GM19452 (cell line): ENCODE data around the gene MAP1LC3B2.

ENCODE experiments used
- ATAC-seq: cut with Tn5 transposase; IDR thresholded peaks from one replicate; pipeline ENCODE4 v1.9.1; 2021; ENCODE audit not compliant: unreplicated experiment

The MAP1LC3B2 gene

DNA sequence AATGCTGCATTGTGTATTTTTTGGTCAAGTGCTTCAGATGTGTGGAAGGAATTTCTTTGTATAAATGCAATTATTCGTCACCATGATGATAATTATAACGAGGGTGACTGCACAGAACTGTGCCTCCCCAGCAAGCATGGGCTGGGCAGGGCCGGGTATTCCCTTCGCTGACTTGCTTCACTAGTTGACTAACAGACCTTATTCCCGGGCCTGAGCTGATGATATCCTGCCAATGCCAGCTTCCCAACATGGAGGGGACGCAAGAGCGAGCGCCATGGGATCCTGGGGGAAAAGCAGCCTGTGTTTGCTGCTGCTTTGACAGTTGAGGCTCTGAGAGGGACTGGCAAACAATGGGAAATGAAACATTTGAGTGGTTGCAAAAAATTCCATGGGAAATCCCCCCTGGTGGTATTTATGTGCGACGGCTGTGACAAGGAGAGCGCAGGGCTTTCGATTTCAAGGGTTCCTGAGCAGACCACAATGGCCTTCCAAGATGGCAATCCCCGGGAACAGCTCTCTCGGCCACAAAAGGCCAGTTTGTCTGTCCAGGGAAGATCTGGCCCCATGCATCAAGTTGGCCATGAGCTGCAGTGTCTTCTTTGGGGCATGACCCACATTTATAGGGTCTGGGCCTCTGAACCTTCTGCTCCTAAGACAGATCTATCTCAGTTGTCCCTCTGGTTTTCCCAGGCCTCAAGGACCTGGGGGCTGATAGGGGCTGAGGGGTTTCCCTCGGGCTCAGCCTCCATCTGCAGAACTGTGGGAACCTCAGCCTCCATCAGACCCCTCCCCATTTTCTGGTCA is 21.9 kb upstream of the MAP1LC3B2 start:
- peak; percentile 20 for ATAC-seq

DNA sequence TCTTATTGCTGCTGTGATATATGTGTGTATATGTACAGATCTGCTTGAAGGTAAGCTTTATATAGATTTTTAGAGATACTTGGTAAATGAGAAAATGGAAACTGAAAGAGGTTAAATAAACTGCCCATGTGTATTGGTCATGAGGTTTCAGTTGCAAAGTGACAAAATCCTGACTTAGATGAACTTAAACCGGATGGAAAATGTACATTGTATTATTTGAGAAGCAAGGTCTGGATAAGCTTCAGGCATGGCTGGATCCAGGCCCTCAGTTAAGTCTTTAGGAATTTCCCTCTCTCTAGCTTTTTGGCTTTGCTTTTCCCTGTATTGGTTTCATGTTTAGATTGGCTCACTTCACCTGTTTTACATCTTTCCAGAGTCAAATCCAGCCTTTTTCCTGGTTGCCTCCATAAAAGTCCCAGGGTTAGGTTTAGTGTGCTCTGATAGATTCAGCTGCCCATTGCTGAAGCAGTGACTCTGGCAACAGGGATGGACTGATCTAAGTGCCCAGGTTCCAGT is 21.0 kb upstream of the MAP1LC3B2 start:
- peak; percentile 64 for ATAC-seq

DNA sequence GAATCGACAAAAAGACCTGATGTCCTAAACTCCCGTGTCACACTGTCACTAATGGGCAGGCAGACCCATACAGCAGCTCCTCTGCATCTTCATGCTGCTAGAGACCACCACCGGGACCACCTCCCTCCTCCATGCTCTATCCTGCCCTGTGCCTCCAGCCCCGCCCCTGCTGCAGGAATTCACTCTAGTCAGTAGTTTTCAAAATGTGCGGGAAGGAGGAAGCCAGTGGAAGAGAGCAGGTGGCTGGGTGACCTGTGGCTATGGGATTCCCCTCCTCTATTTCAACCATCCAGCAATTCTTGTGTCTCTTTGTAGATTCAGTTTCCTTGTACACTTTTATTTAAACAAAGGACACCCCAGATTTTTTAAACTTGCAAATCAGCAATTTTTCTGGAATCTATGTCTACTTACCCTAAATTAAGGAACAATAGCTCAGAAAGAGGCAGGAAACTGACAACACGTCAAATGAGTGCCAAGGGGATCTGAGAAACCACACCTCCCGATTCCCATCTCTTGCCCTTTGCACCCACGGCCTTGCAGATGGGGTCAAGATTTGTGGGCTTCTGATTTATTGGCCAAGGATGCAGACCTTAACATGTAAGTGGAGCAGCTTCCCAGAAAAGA is 20.4 kb upstream of the MAP1LC3B2 start:
- ATAC-seq: no peak

DNA sequence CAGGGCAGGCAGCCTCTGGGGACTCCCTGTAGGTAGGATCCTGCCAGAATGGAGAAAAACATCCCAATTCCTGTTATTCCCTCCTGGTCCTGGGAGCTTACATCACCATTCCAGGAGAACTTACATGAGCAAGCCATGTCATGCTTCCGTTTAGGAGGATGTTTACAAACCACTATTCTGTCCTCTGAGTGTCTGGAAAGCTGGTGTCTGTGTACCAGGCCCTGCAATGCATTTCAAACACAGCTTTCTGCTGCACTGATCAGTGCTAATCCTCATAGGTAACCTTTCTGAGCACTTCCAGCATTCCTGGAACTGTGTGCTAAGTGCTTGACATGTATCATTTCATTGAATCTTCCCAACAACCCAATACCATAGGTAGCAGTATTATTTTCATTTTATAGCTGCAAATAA is 19.8 kb upstream of the MAP1LC3B2 start:
- no peak for ATAC-seq

GRCh38 chr12:116539905-116540482 is 19.2 kb upstream of the MAP1LC3B2 start:
- ATAC-seq: no peak

DNA sequence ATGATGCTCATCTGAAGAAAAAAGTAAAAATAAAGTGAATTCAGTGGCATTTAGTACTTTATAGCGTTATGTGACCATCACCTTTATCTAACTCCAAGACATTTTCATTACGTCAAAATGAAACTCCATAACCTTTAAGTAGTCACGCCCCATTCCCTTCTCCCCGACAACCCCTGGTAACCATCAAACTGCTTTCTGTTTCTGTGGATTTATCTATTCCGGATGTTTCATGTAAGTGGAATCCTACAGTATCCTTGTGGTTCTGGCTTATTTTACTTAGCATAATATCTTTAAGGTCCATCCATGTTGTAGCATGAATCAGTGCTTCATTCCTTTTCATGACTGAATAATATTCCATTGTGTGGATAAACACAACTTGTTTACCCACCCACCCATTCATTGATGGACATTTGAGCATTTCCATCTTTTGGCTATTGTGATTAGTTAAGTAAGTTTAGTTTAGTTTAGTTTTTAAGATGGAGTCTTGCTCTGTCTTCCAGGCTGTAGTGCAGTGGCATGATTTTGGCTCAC is 18.5 kb upstream of the MAP1LC3B2 start:
- ATAC-seq: no peak

DNA sequence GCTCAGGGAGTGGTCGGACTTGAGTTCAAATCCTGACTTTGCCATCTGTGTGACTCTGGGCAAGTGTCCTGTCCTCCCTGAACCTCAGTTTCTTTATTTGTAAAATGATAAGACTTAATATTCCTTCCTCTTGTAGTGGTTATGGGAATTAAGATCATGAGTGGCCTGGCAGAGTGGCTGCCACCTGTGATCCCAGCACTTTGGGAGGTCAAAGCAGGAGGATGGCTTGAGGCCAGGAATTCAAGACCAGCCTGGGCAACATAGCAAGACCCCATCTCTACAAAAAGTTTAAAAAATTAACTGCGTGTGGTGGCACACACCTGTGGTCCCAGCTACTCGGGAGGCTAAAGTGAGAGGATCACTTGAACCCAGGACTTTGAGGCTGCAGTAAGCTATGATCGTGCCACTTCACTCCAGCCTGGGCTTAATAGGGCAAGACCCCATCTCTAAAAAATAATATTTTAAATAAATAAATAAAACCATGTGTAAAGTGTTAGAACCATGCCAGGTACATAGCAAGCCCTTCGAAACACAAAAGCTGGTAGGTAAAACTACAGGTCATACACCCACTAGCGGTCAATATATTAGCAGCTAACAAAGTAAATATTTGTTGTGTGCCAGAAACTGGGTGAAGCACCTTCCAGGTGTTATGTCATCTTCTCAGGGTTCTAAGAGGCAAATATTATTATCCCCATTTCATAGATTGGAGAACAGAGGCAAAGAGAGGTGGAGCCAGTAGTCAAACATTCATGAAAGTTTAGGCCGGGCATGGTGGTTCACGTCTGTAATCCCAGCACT is 17.4 kb upstream of the MAP1LC3B2 start:
- ATAC-seq: no peak

DNA sequence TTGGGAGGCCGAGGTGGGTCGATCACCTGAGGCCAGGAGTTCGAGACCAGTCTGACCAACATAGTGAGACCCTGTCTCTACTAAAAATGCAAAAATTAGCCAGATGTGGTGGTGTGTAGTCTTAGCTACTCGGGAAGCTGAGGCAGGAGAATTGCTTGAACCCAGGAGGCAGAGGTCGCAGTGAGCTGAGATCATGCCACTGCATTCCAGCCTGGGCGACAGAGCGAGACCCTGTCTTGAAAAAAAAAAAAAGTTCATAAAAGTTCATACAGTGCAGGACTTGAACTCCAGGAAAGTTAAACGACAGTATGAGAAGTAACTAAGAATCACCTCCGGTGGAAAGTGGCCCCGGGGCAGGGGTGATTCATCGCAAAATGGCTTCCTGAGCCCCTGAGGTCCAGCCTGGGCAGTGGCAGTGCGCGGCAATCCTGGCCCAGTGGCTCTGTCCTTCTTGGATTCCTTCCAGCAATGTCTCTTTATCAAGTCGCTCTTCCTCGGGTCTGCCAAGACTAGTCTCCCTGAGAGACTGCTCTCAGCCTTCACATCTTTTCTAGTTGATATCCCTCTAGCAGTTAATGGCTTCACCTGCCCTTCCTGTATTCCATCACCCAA is 16.7 kb upstream of the MAP1LC3B2 start:
- no peak for ATAC-seq

DNA sequence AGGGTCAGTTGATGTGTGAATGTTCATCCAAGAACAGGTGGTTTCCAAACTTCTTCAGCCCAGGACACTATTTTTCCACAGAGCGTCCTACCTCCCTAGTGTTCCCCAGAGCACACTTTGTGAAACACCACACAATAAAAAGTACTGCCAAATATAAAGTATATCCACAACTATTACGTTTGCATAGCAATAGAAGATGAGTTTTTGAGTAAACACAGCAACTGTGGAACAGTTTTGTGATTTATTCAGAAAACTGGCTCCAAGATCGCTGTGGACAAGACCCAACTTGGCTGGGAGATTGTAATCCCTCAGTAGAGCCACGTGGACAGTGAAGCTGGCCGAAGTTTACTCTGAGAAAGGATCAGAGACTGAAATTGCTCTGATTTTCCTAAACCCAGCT is 14.5 kb upstream of the MAP1LC3B2 start:
- ATAC-seq: no peak

DNA sequence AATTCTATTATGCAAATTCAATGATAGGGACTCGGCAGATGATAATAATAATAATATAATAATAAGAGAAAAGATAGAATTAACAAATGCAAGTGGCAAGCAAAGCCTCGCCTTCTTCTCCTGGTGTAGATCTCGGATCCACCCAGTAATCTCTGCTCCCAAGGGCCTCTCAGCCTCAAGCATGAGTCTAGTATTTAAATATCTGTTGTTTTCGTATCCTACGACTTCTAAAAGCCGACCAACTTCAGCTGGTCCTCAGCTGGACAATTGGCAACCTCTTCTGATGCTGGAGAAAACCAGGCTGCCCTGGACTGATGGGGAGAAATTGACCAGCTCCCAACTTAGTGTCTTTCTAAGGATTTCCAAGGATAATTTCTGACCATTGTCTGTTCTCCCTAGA is 14.0 kb upstream of the MAP1LC3B2 start:
- ATAC-seq: no peak

GRCh38 chr12:116545936-116546335 is 13.2 kb upstream of the MAP1LC3B2 start:
- ATAC-seq: no peak

GRCh38 chr12:116547955-116548501 is 11.2 kb upstream of the MAP1LC3B2 start:
- peak; percentile 95 for ATAC-seq

GRCh38 chr12:116549993-116550392 is 9.2 kb upstream of the MAP1LC3B2 start:
- ATAC-seq: no peak

GRCh38 chr12:116551151-116551550 is 8.0 kb upstream of the MAP1LC3B2 start:
- no peak for ATAC-seq

DNA sequence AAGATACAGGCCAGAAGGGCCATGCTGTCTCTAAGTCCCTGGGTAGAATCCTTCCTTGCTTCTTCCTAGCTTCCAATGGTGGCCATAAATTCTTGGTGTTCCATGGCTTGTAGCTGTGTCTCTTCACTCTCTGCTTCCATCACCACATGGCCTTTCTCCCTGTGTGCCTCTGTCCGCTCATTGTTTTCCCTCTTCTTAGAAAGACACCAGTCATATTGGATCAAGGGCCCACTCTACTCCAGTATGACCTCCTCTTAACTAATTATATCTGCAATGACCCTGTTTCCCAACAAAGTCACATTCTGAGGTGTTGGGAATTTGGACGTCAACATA is 7.6 kb upstream of the MAP1LC3B2 start:
- no peak for ATAC-seq

- ATAC-seq: no peak
Measured at GRCh38 chr12:116551952-116552772, 7.0 kb upstream of the MAP1LC3B2 start.

DNA sequence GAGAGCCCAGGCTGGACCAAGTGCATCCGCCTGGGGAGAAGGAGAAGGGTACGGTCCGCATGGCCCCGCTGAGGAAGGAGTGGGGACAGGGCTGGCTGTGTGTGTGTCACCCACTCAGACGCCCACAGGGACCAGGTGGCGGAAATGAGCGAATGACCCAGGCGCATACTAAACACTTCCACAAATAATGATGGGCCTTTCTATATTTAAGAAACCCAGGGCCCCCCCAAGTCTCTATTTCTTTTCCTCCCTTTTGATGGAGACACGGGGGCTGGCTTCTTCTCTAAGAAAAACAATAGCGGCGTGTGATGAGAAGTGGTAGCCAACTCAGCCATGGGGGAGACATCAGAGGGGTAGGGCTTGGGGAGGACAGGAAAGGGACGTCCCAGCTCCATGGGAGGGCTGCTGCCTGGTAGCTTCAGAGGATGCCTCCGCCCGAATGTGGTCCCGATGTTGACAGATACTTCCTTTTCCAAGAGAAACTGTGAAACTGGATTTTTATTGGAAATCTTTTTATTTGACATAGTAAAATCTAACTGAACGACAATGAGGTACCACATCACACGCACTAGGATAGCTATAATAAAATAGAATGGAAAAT is 6.3 kb upstream of the MAP1LC3B2 start:
- ATAC-seq: no peak

DNA sequence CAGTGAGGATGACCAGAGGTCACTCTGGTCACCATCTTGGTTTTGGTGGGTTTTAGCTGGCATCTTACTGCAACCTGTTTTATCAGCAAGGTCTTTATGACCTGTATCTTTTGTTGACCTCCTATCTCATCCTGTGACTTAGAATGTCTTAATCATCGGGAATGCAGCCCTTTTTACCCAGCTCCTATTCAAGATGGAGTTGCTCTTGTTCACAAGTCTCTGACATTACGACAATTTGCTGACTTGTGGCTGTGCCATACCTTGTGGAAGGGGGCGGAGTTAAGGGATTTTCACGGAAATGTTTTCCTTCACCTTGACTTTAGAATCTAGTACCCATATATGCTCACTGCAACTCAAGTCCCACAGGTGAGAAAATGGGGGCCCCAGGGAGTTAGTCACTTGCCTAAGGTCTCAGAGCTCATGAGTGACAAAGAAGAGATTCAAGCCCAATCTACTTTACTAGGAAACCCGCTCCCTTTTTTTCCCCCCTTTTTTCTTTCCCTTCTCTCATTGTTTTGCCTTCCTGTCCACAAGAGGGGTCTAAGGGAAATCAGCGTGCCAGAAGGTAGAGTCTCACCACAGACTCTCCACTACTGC is 2.7 kb upstream of the MAP1LC3B2 start:
- no peak for ATAC-seq
